ENCODE measurements around the gene CNTN4. TPM values are rescaled to one million over a fixed set of nuclear protein-coding genes. Genes with fewer than 3 reads are reported as not detected.

CNTN4 gene
- total RNA-seq, 1 experiment from 2014 or later, result 1.6 TPM

DNA sequence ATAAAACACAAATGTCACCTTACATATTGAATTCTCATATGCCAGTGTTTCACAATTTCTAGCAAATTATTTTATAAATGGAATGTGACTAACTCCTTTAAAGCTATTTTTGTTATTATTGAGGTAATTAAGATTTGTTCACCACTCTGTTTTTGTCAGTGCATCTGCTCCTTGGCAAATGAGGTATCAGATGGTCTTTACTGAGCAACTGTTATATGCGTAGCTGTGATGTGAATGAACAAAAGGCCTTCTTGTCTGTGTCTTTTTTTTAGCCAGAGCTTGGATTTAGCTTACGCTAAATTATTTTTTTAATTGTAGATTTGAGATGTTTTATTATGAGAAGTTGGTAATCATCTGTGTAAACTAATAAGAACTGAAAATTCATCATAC is 886.2 kb downstream of the CNTN4 start:
- no peaks in the 10 kb centered on the region for H4K20me1 ChIP-seq (ENCODE audit: control insufficient read depth, insufficient read depth, insufficient read length)
- no peak overlapping the region for H3K9ac ChIP-seq (ENCODE audit: extremely low read depth, insufficient read length, low read length)
- H3K4ac ChIP-seq (ENCODE audit: low read depth, low read length), result no peak overlapping the region
- no peak overlapping the region for H2BK5ac ChIP-seq (ENCODE audit: insufficient read length, low read length)
- DNase-seq, result no peak
- peaks cover 4% of the 10 kb centered on the region; the same call in 1 of the 2 replicates for H3K4me1 ChIP-seq (ENCODE audit: insufficient read depth, low read length)
- H3K79me1 ChIP-seq (ENCODE audit: insufficient read depth, low read depth, low read length, poor library complexity, severe bottlenecking), result no peaks in the 10 kb centered on the region
- no peak overlapping the region for H2BK120ac ChIP-seq (ENCODE audit: low read depth, low read length, poor library complexity, severe bottlenecking)
- Mint-ChIP-seq H3K36me3 (ENCODE audit: insufficient read depth in 1 of 3, low read depth in 3 of 3) (no peaks in the 10 kb centered on the region), H3K4me1 (peaks cover 13 to 14% of the 10 kb centered on the region in 2 experiments), H3K4me3 (no peak overlapping the region), H3K9me3 (no peaks in the 10 kb centered on the region), H3K27me3 (ENCODE audit: low read depth) (no peaks in the 10 kb centered on the region), H3K27ac (no peak overlapping the region)
- no peak overlapping the region for H3K23ac ChIP-seq (ENCODE audit: insufficient read length, low read depth, low read length)
- H3K56ac ChIP-seq (ENCODE audit: insufficient read length, low read depth, low read length), result no peak overlapping the region
- WGBS (ENCODE audit: extremely low coverage, insufficient read length, low lambda C conversion rate), result no CpG with 5 or more reads among the region's 2 CpGs
- H4K8ac ChIP-seq (replicated peaks; ENCODE audit: insufficient read length, low read depth, low read length), result no peak overlapping the region
- H4K5ac ChIP-seq (ENCODE audit: insufficient read length, low read depth, low read length), result no peak overlapping the region
- H3K23me2 ChIP-seq (ENCODE audit: insufficient read length, low read depth, low read length, poor library complexity, severe bottlenecking), result no peaks in the 10 kb centered on the region
- H3K14ac ChIP-seq (ENCODE audit: insufficient read depth, low read length), result no peak overlapping the region
- TF ChIP-seq CTCF (conservative IDR thresholded peaks at IDR 0.05), result no peak
- no peak overlapping the region for H2BK20ac ChIP-seq (ENCODE audit: low read depth, low read length, poor library complexity, severe bottlenecking)
- H3K9me3 ChIP-seq (ENCODE audit: control insufficient read depth, low read depth, low read length), result no peaks in the 10 kb centered on the region
- H2BK15ac ChIP-seq (ENCODE audit: low read depth, low read length), result no peak overlapping the region
- no peak overlapping the region for H3T11ph ChIP-seq (ENCODE audit: low read length)
- H3K27me3 ChIP-seq (ENCODE audit: insufficient read depth, low read length), result no peaks in the 10 kb centered on the region
- H2AFZ ChIP-seq (ENCODE audit: low read length), result no peak overlapping the region
- H3K79me2 ChIP-seq (ENCODE audit: insufficient read depth, low read length), result no peaks in the 10 kb centered on the region
- no peak overlapping the region for H4K91ac ChIP-seq (ENCODE audit: insufficient read length, low read depth, low read length)
- no peak overlapping the region for H3K18ac ChIP-seq (ENCODE audit: insufficient read length, low read depth, low read length)
- no peak overlapping the region for H3K27ac ChIP-seq (ENCODE audit: insufficient read length, low read depth, low read length)
- no peak overlapping the region for H2BK12ac ChIP-seq (ENCODE audit: insufficient read length, low read depth, low read length)
- H2AK5ac ChIP-seq (ENCODE audit: insufficient read length, low read length), result no peak overlapping the region
- H3K4me2 ChIP-seq (ENCODE audit: insufficient read depth, insufficient read length, low read length), result no peak overlapping the region

Measured in H9 (cell line).